ENCODE data around the gene ZSCAN31. TPM values are rescaled to one million over a fixed set of nuclear protein-coding genes. Genes with fewer than 3 reads are reported as not detected.

The ZSCAN31 gene
- total and polyA plus RNA-seq, 9 of the 15 experiments (the other 6 are each of a cell fraction or from before 2014, with no cell fraction given) = 3.9 to 12.1 (median 7.0) TPM

DNA sequence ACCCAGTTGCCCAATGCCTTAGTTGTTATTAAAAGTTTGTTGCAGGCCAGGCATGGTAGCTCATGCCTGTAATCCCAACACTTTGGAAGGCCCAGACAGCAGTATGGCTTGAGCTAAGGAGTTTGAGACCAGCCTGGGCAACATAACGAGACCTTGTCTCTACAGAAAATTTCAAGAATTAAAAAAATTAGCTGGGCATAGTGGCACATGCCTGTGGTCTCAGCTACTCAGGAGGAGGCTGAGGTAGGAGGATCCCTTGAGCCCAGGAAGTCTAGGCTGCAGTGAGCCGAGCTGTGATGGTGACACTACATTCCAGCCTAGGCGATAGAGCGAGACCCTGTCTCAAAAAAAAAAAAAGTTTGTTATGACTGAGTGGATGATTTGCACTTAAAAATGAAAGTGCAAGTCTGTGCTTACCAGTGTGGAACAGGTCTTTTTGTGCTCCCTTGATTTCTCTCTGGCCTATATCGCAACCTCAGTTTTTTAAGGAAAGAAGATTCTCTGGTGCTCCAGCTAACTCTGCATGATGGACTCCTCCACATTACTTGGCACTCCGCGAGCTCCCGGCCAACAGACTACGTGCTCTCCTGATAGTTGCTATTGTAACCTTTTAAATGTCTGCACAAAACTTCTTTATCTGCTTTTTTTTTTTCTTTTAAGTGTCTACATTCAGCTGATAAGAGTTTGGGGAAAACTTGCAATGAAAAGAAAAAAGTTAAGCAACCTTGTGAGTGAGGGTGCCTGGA lies 35.9 kb upstream of the ZSCAN31 start:
- Histone ChIP-seq H4K20me1 (replicated peaks; ENCODE audit: control insufficient read depth, insufficient read depth, low read length) (no peaks in the 10 kb centered on the region), H3K4me3 (no peak overlapping the region), H3K79me2 (ENCODE audit: control insufficient read depth, insufficient read depth, low read length) (no peaks in the 10 kb centered on the region), H3K9ac (ENCODE audit: insufficient read depth in 1 of 2, low read depth in 2 of 2, low read length in 2 of 2) (no peak overlapping the region), H3K9me1 (ENCODE audit: control insufficient read depth, insufficient read depth, low read length) (no peaks in the 10 kb centered on the region), H3K4me2 (ENCODE audit: insufficient read depth, low read length) (peak overlapping the region; percentile 49), H3K27me3 (ENCODE audit: control insufficient read depth in 2 of 2, insufficient read depth in 2 of 2, low read length in 2 of 2) (no peaks in the 10 kb centered on the region), H3K9me3 (replicated peaks; ENCODE audit: control insufficient read depth, insufficient read depth, low read depth, low read length) (no peaks in the 10 kb centered on the region), H3K4me1 (replicated peaks in 1 of 2; ENCODE audit: control insufficient read depth in 2 of 2, insufficient read depth in 2 of 2, low read length in 2 of 2) (peaks cover 3 to 14% of the 10 kb centered on the region in 2 experiments; a peak in 3 of 5 replicates), H3K27ac (ENCODE audit: extremely low read depth, low read depth, low read length) (no peak overlapping the region), H3K36me3 (ENCODE audit: control insufficient read depth, insufficient read depth, low read length) (peaks cover 15% of the 10 kb centered on the region; the same call in 1 of the 3 replicates), H2AFZ (ENCODE audit: low read depth, low read length) (peak overlapping the region; percentile 9; the same call in 1 of the 2 replicates)
- ATAC-seq (peak; percentile 71), DNase-seq (ENCODE audit: extremely low read depth in 1 of 4, low spot score in 3 of 4) (peak in 2 of 4 experiments; percentile 34 to 58), FAIRE-seq (no peak)
- ChIA-PET POLR2A (interaction anchor here (0.5 to 2.4 kb wide), 12 partner anchors 9 to 562 kb away, joined by 3 to 12 read pairs (median 4); partner anchors contain the start of gene ZSCAN31), CTCF (ENCODE audit: low intra/inter-chr PET ratio) (no interaction called here)
- no TSS peak for BruUV-seq (replicated peaks)
- 34% methylated on average over 9 of the region's 9 CpGs for WGBS (ENCODE audit: insufficient coverage, low coverage, missing lambda C conversion rate)
- intact Hi-C loops (cut with micrococcal nuclease) = no loop called here
- in situ Hi-C loops (cut with MboI) = no loop called here
- TF ChIP-seq ZNF41 (CRISPR knock-in tag; conservative IDR thresholded peaks at IDR 0.05) (no peak), SMARCB1 (IDR thresholded peaks at IDR 0.05; ENCODE audit: insufficient read length, low read depth) (no peak), CXXC5 (CRISPR knock-in tag; IDR thresholded peaks at IDR 0.05) (peak; percentile 42), ZNF316 (IDR thresholded peaks at IDR 0.05) (no peak), ZNF699 (CRISPR knock-in tag; IDR thresholded peaks at IDR 0.05; ENCODE audit: insufficient replicate concordance) (no peak), CBX2 (IDR thresholded peaks at IDR 0.05; ENCODE audit: insufficient read depth, low read length, poor library complexity, severe bottlenecking) (no peak), LCOR (CRISPR knock-in tag; IDR thresholded peaks at IDR 0.05) (0 out of 2 replicates have a peak, but pooled peaks have one; percentile 19), BACH1 (tag; IDR thresholded peaks at IDR 0.05) (no peak), ELF4 (CRISPR knock-in tag; IDR thresholded peaks at IDR 0.05) (no peak), ZNF324 (CRISPR knock-in tag; IDR thresholded peaks at IDR 0.05) (peak; percentile 61; the same call in 1 of the 2 replicates), RBBP5 (IDR thresholded peaks at IDR 0.05; ENCODE audit: borderline replicate concordance, insufficient read depth, low read length, poor library complexity, severe bottlenecking) (no peak), DNMT1 (IDR thresholded peaks at IDR 0.05) (no peak), ZNF785 (CRISPR knock-in tag; IDR thresholded peaks at IDR 0.05) (no peak), POLR2G (IDR thresholded peaks at IDR 0.05; ENCODE audit: low read depth, low read length) (no peak), ZBTB1 (CRISPR knock-in tag; IDR thresholded peaks at IDR 0.05; ENCODE audit: borderline replicate concordance, low read depth) (no peak), ZNF76 (CRISPR knock-in tag; IDR thresholded peaks at IDR 0.05; ENCODE audit: borderline replicate concordance) (no peak), JUND (IDR thresholded peaks at IDR 0.05; ENCODE audit: borderline replicate concordance, low read depth, low read length) (no peak), JUND (tag; IDR thresholded peaks at IDR 0.05; ENCODE audit: borderline replicate concordance, low read depth, low read length) (0 out of 3 replicates have a peak, but pooled peaks have one; percentile 18), SIN3B (IDR thresholded peaks at IDR 0.05; ENCODE audit: low read depth) (no peak), RBM25 (IDR thresholded peaks at IDR 0.05; ENCODE audit: low read depth, low read length, severe bottlenecking) (no peak)
- TF ChIP-seq, protein P1, sequence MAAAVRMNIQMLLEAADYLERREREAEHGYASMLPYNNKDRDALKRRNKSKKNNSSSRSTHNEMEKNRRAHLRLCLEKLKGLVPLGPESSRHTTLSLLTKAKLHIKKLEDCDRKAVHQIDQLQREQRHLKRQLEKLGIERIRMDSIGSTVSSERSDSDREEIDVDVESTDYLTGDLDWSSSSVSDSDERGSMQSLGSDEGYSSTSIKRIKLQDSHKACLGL (CRISPR knock-in tag; IDR thresholded peaks at IDR 0.05; ENCODE audit: borderline replicate concordance, poor library complexity, severe bottlenecking) = no peak
- TF ChIP-seq, protein P2, sequence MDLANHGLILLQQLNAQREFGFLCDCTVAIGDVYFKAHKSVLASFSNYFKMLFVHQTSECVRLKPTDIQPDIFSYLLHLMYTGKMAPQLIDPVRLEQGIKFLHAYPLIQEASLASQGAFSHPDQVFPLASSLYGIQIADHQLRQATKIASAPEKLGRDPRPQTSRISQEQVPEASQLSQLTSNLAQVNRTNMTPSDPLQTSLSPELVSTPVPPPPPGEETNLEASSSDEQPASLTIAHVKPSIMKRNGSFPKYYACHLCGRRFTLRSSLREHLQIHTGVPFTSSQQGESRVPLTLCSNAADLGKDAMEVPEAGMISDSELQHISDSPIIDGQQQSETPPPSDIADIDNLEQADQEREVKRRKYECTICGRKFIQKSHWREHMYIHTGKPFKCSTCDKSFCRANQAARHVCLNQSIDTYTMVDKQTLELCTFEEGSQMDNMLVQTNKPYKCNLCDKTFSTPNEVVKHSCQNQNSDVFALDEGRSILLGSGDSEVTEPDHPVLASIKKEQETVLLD (IDR thresholded peaks at IDR 0.05) = no peak

All from K562 (cell line).